DND-41 (cell line): ENCODE measurements around the gene SLC41A3.

ENCODE experiments used
- EZH2 ChIP-seq: IDR thresholded peaks from 3 replicates; pipeline ENCODE4 v1.6.1; 2012; ENCODE audit warnings: borderline replicate concordance, low read depth, mild to moderate bottlenecking, moderate library complexity, low read length, inconsistent platforms; ENCODE audit not compliant: severe bottlenecking
- TF ChIP-seq, protein P1 (sequence below): IDR thresholded peaks from 2 replicates; pipeline ENCODE4 v1.5.1; 2012; ENCODE audit warnings: borderline replicate concordance, low read length, moderate library complexity, mild to moderate bottlenecking; ENCODE audit not compliant: poor library complexity, severe bottlenecking; ENCODE audit errors: extremely low read depth

DNA sequence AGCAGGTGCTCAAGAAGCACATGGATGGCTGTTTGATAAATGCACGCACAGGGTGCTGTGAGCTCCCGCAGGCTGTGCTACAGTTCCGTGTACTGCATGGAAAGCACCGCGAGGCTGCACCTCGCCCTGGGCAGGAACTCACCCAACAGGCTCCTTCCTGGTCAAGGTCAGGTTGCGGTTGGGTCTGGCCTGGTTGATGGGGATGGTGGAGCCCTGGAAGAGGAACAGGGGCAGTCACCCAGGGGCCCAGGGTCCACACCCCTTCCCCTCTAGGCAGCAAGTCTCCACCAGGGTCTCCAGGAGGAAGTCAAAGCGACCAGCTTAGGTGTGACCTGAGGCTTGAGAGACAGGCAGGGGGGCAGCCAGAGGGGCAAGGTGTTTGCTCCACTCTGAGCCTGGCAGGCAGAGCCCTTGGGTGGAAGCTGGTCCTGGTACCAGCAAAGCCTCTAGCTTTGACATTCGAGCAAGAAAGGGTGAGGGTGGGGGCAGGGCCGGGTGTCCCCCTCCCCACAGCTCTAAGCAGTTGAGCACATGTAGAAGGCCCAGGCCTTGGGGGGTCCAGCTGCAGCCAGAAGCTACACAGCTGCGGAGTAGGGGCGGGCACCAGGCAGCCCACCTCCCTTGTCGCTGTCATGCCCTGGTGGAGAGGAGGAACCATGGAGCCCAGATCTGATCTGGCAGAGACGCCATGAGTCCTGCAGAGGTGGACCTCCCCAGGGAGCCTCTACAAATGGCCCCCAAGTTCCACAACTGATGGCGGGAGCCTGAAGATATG is 46.3 kb upstream of the SLC41A3 start:
- TF ChIP-seq, protein P1, sequence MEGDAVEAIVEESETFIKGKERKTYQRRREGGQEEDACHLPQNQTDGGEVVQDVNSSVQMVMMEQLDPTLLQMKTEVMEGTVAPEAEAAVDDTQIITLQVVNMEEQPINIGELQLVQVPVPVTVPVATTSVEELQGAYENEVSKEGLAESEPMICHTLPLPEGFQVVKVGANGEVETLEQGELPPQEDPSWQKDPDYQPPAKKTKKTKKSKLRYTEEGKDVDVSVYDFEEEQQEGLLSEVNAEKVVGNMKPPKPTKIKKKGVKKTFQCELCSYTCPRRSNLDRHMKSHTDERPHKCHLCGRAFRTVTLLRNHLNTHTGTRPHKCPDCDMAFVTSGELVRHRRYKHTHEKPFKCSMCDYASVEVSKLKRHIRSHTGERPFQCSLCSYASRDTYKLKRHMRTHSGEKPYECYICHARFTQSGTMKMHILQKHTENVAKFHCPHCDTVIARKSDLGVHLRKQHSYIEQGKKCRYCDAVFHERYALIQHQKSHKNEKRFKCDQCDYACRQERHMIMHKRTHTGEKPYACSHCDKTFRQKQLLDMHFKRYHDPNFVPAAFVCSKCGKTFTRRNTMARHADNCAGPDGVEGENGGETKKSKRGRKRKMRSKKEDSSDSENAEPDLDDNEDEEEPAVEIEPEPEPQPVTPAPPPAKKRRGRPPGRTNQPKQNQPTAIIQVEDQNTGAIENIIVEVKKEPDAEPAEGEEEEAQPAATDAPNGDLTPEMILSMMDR, result no peak
- TF ChIP-seq EZH2, result no peak
